HepG2 (cell line): ENCODE data around the gene ACADVL. TPM values are rescaled to one million over a fixed set of nuclear protein-coding genes. Genes with fewer than 3 reads are reported as not detected.

Source experiments
- AKNA ChIP-seq: sonication (generic); formaldehyde crosslinking; IDR thresholded peaks from 2 replicates; pipeline ENCODE4 v1.4.0; 2020; ENCODE audit warnings: missing genetic modification reagents, borderline replicate concordance
- CAMTA2 ChIP-seq: sonication (generic); formaldehyde crosslinking; IDR thresholded peaks from 2 replicates; pipeline ENCODE4 v1.4.0; 2020; ENCODE audit warnings: mild to moderate bottlenecking, missing genetic modification reagents, borderline replicate concordance
- CEBPG ChIP-seq: IDR thresholded peaks from 2 replicates; pipeline ENCODE4 v1.6.1; 2016
- CREB1 ChIP-seq, 2 experiments: fragments of 450-650 bp in 1 of 2; IDR thresholded peaks; 2 replicates each; pipeline ENCODE4 v1.6.1; 2016 to 2017; ENCODE audit warnings: control low read depth in 1 of 2, mild to moderate bottlenecking in 1 of 2, missing compliant biosample characterization in 1 of 2, missing genetic modification characterization in 1 of 2
- DDIT3 ChIP-seq: sonication (generic); formaldehyde crosslinking; IDR thresholded peaks from 2 replicates; pipeline ENCODE4 v1.4.0; 2020; ENCODE audit warnings: mild to moderate bottlenecking, missing genetic modification reagents
- HIVEP1 ChIP-seq: sonication (generic); formaldehyde crosslinking; IDR thresholded peaks from 2 replicates; pipeline ENCODE4 v1.4.0; 2020; ENCODE audit warnings: mild to moderate bottlenecking, missing genetic modification reagents
- HOXA7 ChIP-seq: sonication (generic); formaldehyde crosslinking; IDR thresholded peaks from 2 replicates; pipeline ENCODE4 v1.8.1; 2022; ENCODE audit warnings: mild to moderate bottlenecking, missing genetic modification reagents, moderate library complexity
- IKZF1 ChIP-seq: fragments of 450-650 bp; IDR thresholded peaks from 2 replicates; pipeline ENCODE4 v1.7.1; 2016
- IRF2 ChIP-seq: IDR thresholded peaks from 2 replicates; pipeline ENCODE4 v1.6.1; 2018; ENCODE audit warnings: missing genetic modification reagents, missing compliant biosample characterization
- MBNL3 ChIP-seq: fragments of 250-450 bp; sonication (Bioruptor Pico); conservative IDR thresholded peaks from 2 replicates; pipeline ENCODE4 v1.8.0; 2022; ENCODE audit warnings: mild to moderate bottlenecking, inconsistent platforms
- MED8 ChIP-seq: sonication (generic); formaldehyde crosslinking; IDR thresholded peaks from 2 replicates; pipeline ENCODE4 v1.8.1; 2023; ENCODE audit warnings: mild to moderate bottlenecking, missing genetic modification reagents; ENCODE audit not compliant: insufficient replicate concordance
- MIER2 ChIP-seq: IDR thresholded peaks from 2 replicates; pipeline ENCODE4 v1.6.1; 2016; ENCODE audit warnings: missing biosample characterization, missing genetic modification reagents
- NFRKB ChIP-seq: fragments of 450-650 bp; IDR thresholded peaks from 2 replicates; pipeline ENCODE4 v1.6.1; 2017
- POLR2A ChIP-seq, 2 experiments: IDR thresholded peaks; 2 replicates each; pipeline ENCODE4 v1.6.1; 2011; ENCODE audit warnings: low read depth in 2 of 2, low read length in 2 of 2, mild to moderate bottlenecking in 1 of 2, moderate library complexity in 1 of 2; ENCODE audit not compliant: insufficient read depth in 1 of 2
- RFX5 ChIP-seq: IDR thresholded peaks from 2 replicates; pipeline ENCODE4 v1.6.1; 2011; ENCODE audit warnings: low read depth, low read length, improper control_type of control experiment
- SALL2 ChIP-seq: sonication (generic); formaldehyde crosslinking; IDR thresholded peaks from 2 replicates; pipeline ENCODE4 v1.8.1; 2023; ENCODE audit warnings: mild to moderate bottlenecking, missing genetic modification reagents, inconsistent platforms
- SOX13 ChIP-seq, 3 experiments: fragments of 450-650 bp in 1 of 3; sonication (generic) in 1 of 3; formaldehyde crosslinking in 1 of 3; IDR thresholded peaks in 2 of 3; conservative IDR thresholded peaks in 1 of 3; 2 replicates each; pipeline versions ENCODE4 v1.5.0 to v1.6.1; 2016 to 2020; ENCODE audit warnings: antibody characterized with exemption in 1 of 3, mild to moderate bottlenecking in 1 of 3, missing compliant biosample characterization in 1 of 3, missing genetic modification reagents in 1 of 3, moderate library complexity in 1 of 3
- TSC22D2 ChIP-seq: sonication (generic); formaldehyde crosslinking; IDR thresholded peaks from 2 replicates; pipeline ENCODE4 v1.5.1; 2020; ENCODE audit warnings: missing genetic modification reagents, mild to moderate bottlenecking, borderline replicate concordance
- ZBTB2 ChIP-seq: sonication (generic); formaldehyde crosslinking; IDR thresholded peaks from 2 replicates; pipeline ENCODE4 v1.8.0; 2022; ENCODE audit warnings: low read depth, missing genetic modification reagents
- ZBTB7A ChIP-seq: sonication (generic); formaldehyde crosslinking; IDR thresholded peaks from 2 replicates; pipeline ENCODE4 v1.8.0; 2022; ENCODE audit warnings: mild to moderate bottlenecking, missing genetic modification reagents
- ZFY ChIP-seq: sonication (generic); formaldehyde crosslinking; IDR thresholded peaks from 2 replicates; pipeline ENCODE4 v1.4.0; 2020; ENCODE audit warnings: missing genetic modification reagents
- ZNF136 ChIP-seq: sonication (generic); formaldehyde crosslinking; IDR thresholded peaks from 2 replicates; pipeline ENCODE4 v1.8.1; 2022; ENCODE audit warnings: low read depth, mild to moderate bottlenecking, moderate library complexity, missing genetic modification reagents
- ZNF34 ChIP-seq: sonication (generic); formaldehyde crosslinking; IDR thresholded peaks from 2 replicates; pipeline ENCODE4 v1.4.0; 2020; ENCODE audit warnings: mild to moderate bottlenecking, missing genetic modification reagents, borderline replicate concordance
- ZNF558 ChIP-seq: sonication (generic); formaldehyde crosslinking; IDR thresholded peaks from 2 replicates; pipeline ENCODE4 v1.9.0; 2022; ENCODE audit warnings: mild to moderate bottlenecking, missing genetic modification reagents, borderline replicate concordance
- ZNF605 ChIP-seq: sonication (generic); formaldehyde crosslinking; IDR thresholded peaks from 2 replicates; pipeline ENCODE4 v1.8.0; 2022; ENCODE audit warnings: mild to moderate bottlenecking, missing genetic modification reagents
- ZNF740 ChIP-seq: sonication (generic); formaldehyde crosslinking; IDR thresholded peaks from 2 replicates; pipeline ENCODE4 v1.4.0; 2020; ENCODE audit warnings: missing genetic modification reagents
- polyA plus RNA-seq, 8 experiments: library from polyadenylated mRNA; depleted of rRNA in 3 of 8; stranded (reverse) in 7 of 8; unstranded in 1 of 8; fragments of >200 nt; fragmentation: Illumina TruSeq in 4 of 8; extraction: Trizol in 4 of 8; gene quantifications; 2 replicates each; pipeline versions ENCODE4 v1.2.1 to v1.2.3, GENCODE V29; 2011 to 2016; ENCODE audit warnings: low read depth in 4 of 8, missing spikeins in 1 of 8, mixed read lengths in 1 of 8; ENCODE audit not compliant: insufficient read depth in 1 of 8
- total RNA-seq, 5 experiments: library from RNA; depleted of rRNA; stranded (reverse); fragments of >200 nt; fragmentation: Illumina TruSeq; extraction: Trizol; gene quantifications; 2 replicates each; pipeline ENCODE4 v1.2.3, GENCODE V29; 2016; ENCODE audit warnings: low read depth in 1 of 5

ACADVL gene
- total and polyA plus RNA-seq, 2 of the 13 experiments (the other 11 are each of a cell fraction or from before 2014, with no cell fraction given) = 219 to 412 TPM

- no peak for TF ChIP-seq CAMTA2 (CRISPR knock-in tag)
- no peak for TF ChIP-seq MIER2 (CRISPR knock-in tag)
- TF ChIP-seq AKNA (CRISPR knock-in tag) = no peak
- TF ChIP-seq ZNF34 (CRISPR knock-in tag) = no peak
- peak; percentile 76 to 77 for TF ChIP-seq POLR2A (IDR thresholded peaks at IDR 0.05; ENCODE audit: insufficient read depth in 1 of 2, low read depth in 2 of 2, low read length in 2 of 2)
- peak; percentile 80 for TF ChIP-seq CREB1 (IDR thresholded peaks at IDR 0.05)
- TF ChIP-seq CREB1 (CRISPR knock-in tag; IDR thresholded peaks at IDR 0.05) = peak; percentile 81
- TF ChIP-seq HIVEP1 (CRISPR knock-in tag) = peak; percentile 51; the same call in 1 of the 2 replicates
- TF ChIP-seq SOX13 (IDR thresholded peaks at IDR 0.05) = no peak
- no peak for TF ChIP-seq SOX13 (CRISPR knock-in tag; conservative IDR thresholded peaks at IDR 0.05 in 1 of 2, IDR thresholded peaks at IDR 0.05 in 1 of 2)
- TF ChIP-seq MED8 (CRISPR knock-in tag) = peak; percentile 78
- no peak for TF ChIP-seq MBNL3 (CRISPR knock-in tag)
- no peak for TF ChIP-seq HOXA7
- peak; percentile 56; the same call in 1 of the 2 replicates for TF ChIP-seq ZBTB7A (CRISPR knock-in tag)
- TF ChIP-seq CEBPG (CRISPR knock-in tag) = no peak
- TF ChIP-seq ZBTB2 (CRISPR knock-in tag) = no peak
- no peak for TF ChIP-seq DDIT3 (CRISPR knock-in tag)
- no peak for TF ChIP-seq IRF2 (CRISPR knock-in tag)
- no peak for TF ChIP-seq ZNF136 (CRISPR knock-in tag)
- no peak; the same call in 1 of the 2 replicates for TF ChIP-seq SALL2 (CRISPR knock-in tag)
- TF ChIP-seq TSC22D2 (CRISPR knock-in tag) = no peak
- TF ChIP-seq NFRKB = no peak
- TF ChIP-seq RFX5 = no peak
- no peak for TF ChIP-seq ZNF558 (CRISPR knock-in tag)
- TF ChIP-seq ZFY = no peak
- TF ChIP-seq ZNF605 (CRISPR knock-in tag) = peak; percentile 82
- peak; percentile 13 for TF ChIP-seq ZNF740 (CRISPR knock-in tag)
- TF ChIP-seq IKZF1 = no peak
Measured at GRCh38 chr17:7177954-7178477, 41.7 kb upstream of the ACADVL start (continued).
